Measurements from ENCODE around the gene ADAT1. TPM values are rescaled to one million over a fixed set of nuclear protein-coding genes. Genes with fewer than 3 reads are reported as not detected.

The ADAT1 gene
- total and polyA plus RNA-seq, 2 of the 13 experiments (the other 11 are each of a cell fraction or from before 2014, with no cell fraction given) = 18.4 to 40.8 TPM

DNA sequence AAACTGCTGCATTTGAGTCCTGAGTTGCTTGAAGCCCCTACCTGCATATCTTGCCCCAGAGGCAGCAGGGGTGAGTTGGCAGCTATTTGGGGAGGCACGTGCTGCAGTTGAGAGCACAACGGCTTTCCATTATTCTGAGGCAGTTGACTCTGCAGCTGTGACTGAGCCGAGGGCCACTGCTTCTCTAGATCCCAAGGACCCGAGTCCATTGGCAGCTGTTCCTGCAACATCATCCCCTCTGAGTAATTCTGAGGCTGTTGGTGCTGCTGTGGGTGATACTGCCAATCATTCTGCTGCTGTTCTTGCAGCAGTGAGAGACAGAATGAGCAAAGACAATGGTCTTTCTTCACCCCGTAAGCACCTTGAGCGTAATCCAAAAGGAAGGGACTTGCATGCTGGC is 37.2 kb upstream of the ADAT1 start:
- ATAC-seq (no peak; the same call in 2 of the 3 replicates), FAIRE-seq (no peak), DNase-seq (ENCODE audit: low spot score) (no peak)
- WGBS (ENCODE audit: low lambda C conversion rate) = 93% methylated on average over 6 of the region's 6 CpGs
- TF ChIP-seq POLR2G (IDR thresholded peaks at IDR 0.05; ENCODE audit: low read depth, low read length) (peak; percentile 21; the same call in 1 of the 2 replicates), ZNF33A (CRISPR knock-in tag; IDR thresholded peaks at IDR 0.05; ENCODE audit: borderline replicate concordance) (no peak), ZFP82 (CRISPR knock-in tag; IDR thresholded peaks at IDR 0.05; ENCODE audit: borderline replicate concordance) (no peak), POLR2A (IDR thresholded peaks at IDR 0.05; ENCODE audit: insufficient read depth in 1 of 2, low read depth in 2 of 2, low read length in 2 of 2) (0 out of 4 replicates have a peak, but pooled peaks of 1 of the 2 experiments have one; percentile 16), SETDB1 (CRISPR knock-in tag; IDR thresholded peaks at IDR 0.05; ENCODE audit: borderline replicate concordance) (no peak), SP140L (CRISPR knock-in tag; IDR thresholded peaks at IDR 0.05; ENCODE audit: borderline replicate concordance) (no peak), NPAS2 (CRISPR knock-in tag; IDR thresholded peaks at IDR 0.05; ENCODE audit: borderline replicate concordance) (no peak), ZFP90 (CRISPR knock-in tag; IDR thresholded peaks at IDR 0.05; ENCODE audit: borderline replicate concordance) (no peak), FOXK2 (IDR thresholded peaks at IDR 0.05) (no peak), ZNF44 (CRISPR knock-in tag; IDR thresholded peaks at IDR 0.05) (no peak), FLYWCH1 (CRISPR knock-in tag; IDR thresholded peaks at IDR 0.05) (no peak), ZNF124 (CRISPR knock-in tag; IDR thresholded peaks at IDR 0.05) (no peak)
- TF ChIP-seq, protein P1, sequence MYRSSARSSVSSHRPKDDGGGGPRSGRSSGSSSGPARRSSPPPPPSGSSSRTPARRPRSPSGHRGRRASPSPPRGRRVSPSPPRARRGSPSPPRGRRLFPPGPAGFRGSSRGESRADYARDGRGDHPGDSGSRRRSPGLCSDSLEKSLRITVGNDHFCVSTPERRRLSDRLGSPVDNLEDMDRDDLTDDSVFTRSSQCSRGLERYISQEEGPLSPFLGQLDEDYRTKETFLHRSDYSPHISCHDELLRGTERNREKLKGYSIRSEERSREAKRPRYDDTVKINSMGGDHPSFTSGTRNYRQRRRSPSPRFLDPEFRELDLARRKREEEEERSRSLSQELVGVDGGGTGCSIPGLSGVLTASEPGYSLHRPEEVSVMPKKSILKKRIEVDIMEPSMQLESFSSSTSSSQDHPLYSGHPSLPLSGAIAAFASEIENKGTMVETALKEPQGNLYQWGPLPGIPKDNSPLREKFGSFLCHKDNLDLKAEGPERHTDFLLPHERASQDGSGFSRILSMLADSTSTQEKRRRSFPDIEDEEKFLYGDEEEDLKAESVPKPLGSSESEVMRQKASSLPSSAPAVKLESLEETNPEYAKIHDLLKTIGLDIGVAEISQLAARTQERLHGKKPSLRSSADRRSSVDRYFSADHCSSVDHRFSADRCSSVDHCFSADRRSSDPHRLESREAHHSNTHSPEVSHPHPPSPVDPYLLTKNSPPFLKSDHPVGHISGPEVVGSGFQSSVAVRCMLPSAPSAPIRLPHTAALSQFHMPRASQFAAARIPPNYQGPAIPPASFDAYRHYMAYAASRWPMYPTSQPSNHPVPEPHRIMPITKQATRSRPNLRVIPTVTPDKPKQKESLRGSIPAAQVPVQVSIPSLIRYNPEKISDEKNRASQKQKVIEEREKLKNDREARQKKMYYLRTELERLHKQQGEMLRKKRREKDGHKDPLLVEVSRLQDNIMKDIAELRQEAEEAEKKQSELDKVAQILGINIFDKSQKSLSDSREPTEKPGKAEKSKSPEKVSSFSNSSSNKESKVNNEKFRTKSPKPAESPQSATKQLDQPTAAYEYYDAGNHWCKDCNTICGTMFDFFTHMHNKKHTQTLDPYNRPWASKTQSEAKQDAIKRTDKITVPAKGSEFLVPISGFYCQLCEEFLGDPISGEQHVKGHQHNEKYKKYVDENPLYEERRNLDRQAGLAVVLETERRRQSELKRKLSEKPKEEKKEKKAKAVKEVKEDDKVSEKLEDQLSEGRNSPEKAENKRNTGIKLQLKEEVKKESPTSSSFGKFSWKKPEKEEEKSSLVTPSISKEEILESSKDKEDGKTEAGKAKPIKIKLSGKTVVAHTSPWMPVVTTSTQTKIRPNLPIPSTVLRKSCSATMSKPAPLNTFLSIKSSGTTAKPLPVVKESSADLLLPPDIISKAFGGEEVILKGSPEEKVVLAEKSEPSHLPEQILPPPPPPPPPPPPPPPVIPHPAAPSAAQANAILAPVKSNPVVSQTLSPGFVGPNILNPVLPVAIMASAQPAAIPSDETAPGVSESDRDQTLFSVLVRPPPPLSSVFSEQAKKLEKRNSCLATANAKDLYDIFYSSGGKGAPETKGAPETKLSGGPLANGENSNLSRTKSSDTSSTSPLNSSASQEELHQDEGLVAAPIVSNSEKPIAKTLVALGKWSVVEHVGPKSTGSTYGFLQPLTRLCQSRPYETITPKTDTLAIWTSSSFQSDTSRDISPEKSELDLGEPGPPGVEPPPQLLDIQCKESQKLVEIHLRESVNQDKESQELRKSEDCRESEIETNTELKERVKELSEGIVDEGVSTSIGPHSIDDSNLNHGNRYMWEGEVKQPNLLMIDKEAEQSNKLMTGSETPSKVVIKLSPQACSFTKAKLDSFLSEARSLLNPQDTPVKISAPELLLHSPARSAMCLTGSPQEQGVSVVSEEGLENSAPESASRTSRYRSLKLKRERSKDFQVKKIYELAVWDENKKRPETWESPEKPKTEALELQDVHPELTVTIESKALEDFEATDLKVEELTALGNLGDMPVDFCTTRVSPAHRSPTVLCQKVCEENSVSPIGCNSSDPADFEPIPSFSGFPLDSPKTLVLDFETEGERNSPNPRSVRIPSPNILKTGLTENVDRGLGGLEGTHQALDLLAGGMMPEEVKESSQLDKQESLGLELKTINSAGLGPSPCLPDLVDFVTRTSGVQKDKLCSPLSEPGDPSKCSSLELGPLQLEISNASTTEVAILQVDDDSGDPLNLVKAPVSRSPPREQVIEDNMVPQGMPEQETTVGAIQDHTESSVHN (CRISPR knock-in tag; IDR thresholded peaks at IDR 0.05) = no peak
- TF ChIP-seq, protein P2, sequence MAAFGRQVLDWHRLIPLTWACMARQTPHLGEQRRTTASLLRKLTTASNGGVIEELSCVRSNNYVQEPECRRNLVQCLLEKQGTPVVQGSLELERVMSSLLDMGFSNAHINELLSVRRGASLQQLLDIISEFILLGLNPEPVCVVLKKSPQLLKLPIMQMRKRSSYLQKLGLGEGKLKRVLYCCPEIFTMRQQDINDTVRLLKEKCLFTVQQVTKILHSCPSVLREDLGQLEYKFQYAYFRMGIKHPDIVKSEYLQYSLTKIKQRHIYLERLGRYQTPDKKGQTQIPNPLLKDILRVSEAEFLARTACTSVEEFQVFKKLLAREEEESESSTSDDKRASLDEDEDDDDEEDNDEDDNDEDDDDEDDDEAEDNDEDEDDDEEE (CRISPR knock-in tag; IDR thresholded peaks at IDR 0.05) = no peak
- no TSS peak for BruUV-seq (replicated peaks)
- POLR2A ChIA-PET = no interaction called here
- peaks cover 17 to 38% of the 10 kb centered on the region in 2 experiments for H3K36me3 ChIP-seq (replicated peaks in 1 of 2; ENCODE audit: control insufficient read depth in 1 of 2, insufficient read depth in 2 of 2, low read length in 2 of 2)
- in situ Hi-C loops (cut with HindIII; ENCODE audit: extremely low pct_ligation_motif_present, low pct_unique_long_range_greater_than_20kb) (no loop called here), intact Hi-C loops (cut with micrococcal nuclease; ENCODE audit: unreplicated experiment) (no loop called here)
- H3K4me2 ChIP-seq (ENCODE audit: low read depth, low read length) = no peak overlapping the region
- CTCF ChIA-PET (ENCODE audit: low intra/inter-chr PET ratio, low total read pairs) = no interaction called here
- H2AFZ ChIP-seq (ENCODE audit: low read length) = no peak overlapping the region
- H4K20me1 ChIP-seq (ENCODE audit: insufficient read depth, low read length) = no peaks in the 10 kb centered on the region; the same call in none of the 2 replicates
- H3K4me1 ChIP-seq (ENCODE audit: insufficient read depth, low read length) = no peaks in the 10 kb centered on the region
- no peaks in the 10 kb centered on the region for H3K9me3 ChIP-seq (ENCODE audit: low read length)
- no peaks in the 10 kb centered on the region for H3K27me3 ChIP-seq (ENCODE audit: control insufficient read depth in 1 of 2, insufficient read depth in 2 of 2, low read length in 2 of 2)
- H3K27ac ChIP-seq (ENCODE audit: extremely low read length, insufficient read depth, low read length) = no peak overlapping the region
- H3K4me3 ChIP-seq (replicated peaks in 1 of 3; ENCODE audit: insufficient read depth in 1 of 3, low read depth in 2 of 3, low read length in 3 of 3) = no peak overlapping the region
- no peak overlapping the region for H3K9ac ChIP-seq (ENCODE audit: insufficient read depth, low read depth, low read length)
- no peaks in the 10 kb centered on the region for H3K79me2 ChIP-seq (ENCODE audit: insufficient read depth, low read length)
